Measurements from ENCODE around the gene RCOR1. TPM values are rescaled to one million over a fixed set of nuclear protein-coding genes. Genes with fewer than 3 reads are reported as not detected.

RCOR1 gene
- total RNA-seq, 1 donor from 2014 or later, result 43.6 TPM

GRCh38 chr14:102731101-102731870 is 138.8 kb downstream of the RCOR1 start:
- TF ChIP-seq CTCF (IDR thresholded peaks at IDR 0.05), result no peak
- DNase-seq (peak; percentile 54), ATAC-seq (peak; percentile 11)
- intact Hi-C loops (cut with DNase I), result no loop called here
- no peaks in the 10 kb centered on the region for H3K4me1 ChIP-seq
- no peaks in the 10 kb centered on the region for H3K27me3 ChIP-seq
- H3K9me3 ChIP-seq, result no peaks in the 10 kb centered on the region
- H3K27ac ChIP-seq, result no peak overlapping the region
- no peak overlapping the region for H3K4me3 ChIP-seq
- H3K36me3 ChIP-seq, result peaks cover 35% of the 10 kb centered on the region

- no peak overlapping the region for H3K27ac ChIP-seq
- no peak for TF ChIP-seq CTCF (IDR thresholded peaks at IDR 0.05)
- no peaks in the 10 kb centered on the region for H3K4me1 ChIP-seq
- no peaks in the 10 kb centered on the region for H3K27me3 ChIP-seq
- no peak overlapping the region for H3K4me3 ChIP-seq
- peak; percentile 46 for DNase-seq
- intact Hi-C loops (cut with DNase I), result no loop called here
- H3K9me3 ChIP-seq, result no peaks in the 10 kb centered on the region
- H3K36me3 ChIP-seq, result peaks cover 27% of the 10 kb centered on the region
- peak; percentile 27 for ATAC-seq
Measured at GRCh38 chr14:102731871-102732800, 139.7 kb downstream of the RCOR1 start.

- H3K9me3 ChIP-seq, result no peaks in the 10 kb centered on the region
- no peak overlapping the region for H3K4me3 ChIP-seq
- intact Hi-C loops (cut with DNase I), result no loop called here
- H3K36me3 ChIP-seq, result peaks cover 19% of the 10 kb centered on the region
- no peak for TF ChIP-seq CTCF (IDR thresholded peaks at IDR 0.05)
- no peaks in the 10 kb centered on the region for H3K27me3 ChIP-seq
- DNase-seq, result peak; percentile 44
- no peak for ATAC-seq
- H3K4me1 ChIP-seq, result no peaks in the 10 kb centered on the region
- H3K27ac ChIP-seq, result no peak overlapping the region
Measured at GRCh38 chr14:102732924-102733323, 140.5 kb downstream of the RCOR1 start.

- no peak for TF ChIP-seq CTCF (IDR thresholded peaks at IDR 0.05)
- DNase-seq (peak; percentile 36), ATAC-seq (no peak)
- Histone ChIP-seq H3K9me3 (no peaks in the 10 kb centered on the region), H3K4me1 (no peaks in the 10 kb centered on the region), H3K27me3 (no peaks in the 10 kb centered on the region), H3K36me3 (peaks cover 15% of the 10 kb centered on the region), H3K27ac (no peak overlapping the region), H3K4me3 (no peak overlapping the region)
- intact Hi-C loops (cut with DNase I), result no loop called here
Measured at GRCh38 chr14:102733326-102733725, 140.9 kb downstream of the RCOR1 start.

GRCh38 chr14:102734436-102734835 is 142.0 kb downstream of the RCOR1 start:
- H3K4me3 ChIP-seq, result no peak overlapping the region
- H3K27me3 ChIP-seq, result no peaks in the 10 kb centered on the region
- no peak for TF ChIP-seq CTCF (IDR thresholded peaks at IDR 0.05)
- H3K36me3 ChIP-seq, result peaks cover 4% of the 10 kb centered on the region
- intact Hi-C loops (cut with DNase I), result no loop called here
- no peak overlapping the region for H3K27ac ChIP-seq
- peak; percentile 21 for DNase-seq
- no peak for ATAC-seq
- no peaks in the 10 kb centered on the region for H3K9me3 ChIP-seq
- H3K4me1 ChIP-seq, result no peaks in the 10 kb centered on the region

All from upper lobe of right lung (tissue), 1 donor.